Parathyroid adenoma (tissue), 2 donors: ENCODE measurements around the gene AKR1B15.

ENCODE experiments used
- H2AFZ ChIP-seq: fragments of 300-600 bp; sonication (generic); one replicate; pipeline ENCODE4 v1.7.0; 2017; ENCODE audit warnings: antibody characterized with exemption, mild to moderate bottlenecking
- H3K27ac ChIP-seq: fragments of 300-600 bp; sonication (generic); one replicate; pipeline ENCODE4 v1.7.0; 2017
- H3K27me3 ChIP-seq: fragments of 300-600 bp; sonication (generic); one replicate; pipeline ENCODE4 v1.7.0; 2017; ENCODE audit warnings: low read length; ENCODE audit not compliant: control insufficient read depth, insufficient read depth
- H3K36me3 ChIP-seq: fragments of 300-600 bp; sonication (generic); one replicate; pipeline ENCODE4 v1.7.0; 2017; ENCODE audit warnings: low read length; ENCODE audit not compliant: control insufficient read depth, insufficient read depth
- H3K4me1 ChIP-seq: fragments of 300-600 bp; sonication (generic); one replicate; pipeline ENCODE4 v1.7.0; 2017; ENCODE audit warnings: control low read depth
- H3K4me2 ChIP-seq: fragments of 300-600 bp; sonication (generic); one replicate; pipeline ENCODE4 v1.7.0; 2017; ENCODE audit warnings: low read length
- H3K4me3 ChIP-seq: fragments of 300-600 bp; sonication (generic); one replicate; pipeline ENCODE4 v1.7.0; 2017; ENCODE audit warnings: low read depth, low read length
- H3K79me2 ChIP-seq: fragments of 300-600 bp; sonication (generic); one replicate; pipeline ENCODE4 v1.7.0; 2017; ENCODE audit warnings: control low read depth
- H3K9ac ChIP-seq: fragments of 300-600 bp; sonication (generic); one replicate; pipeline ENCODE4 v1.7.0; 2017; ENCODE audit warnings: mild to moderate bottlenecking
- H3K9me3 ChIP-seq: fragments of 300-600 bp; sonication (generic); one replicate; pipeline ENCODE4 v1.7.0; 2017; ENCODE audit warnings: low read length; ENCODE audit not compliant: control insufficient read depth
- TF ChIP-seq, protein P1 (sequence below): fragments of 300-600 bp; sonication (generic); IDR thresholded peaks from one replicate; pipeline ENCODE4 v1.7.0; 2017; ENCODE audit warnings: antibody characterized with exemption, mild to moderate bottlenecking
- donor health status: primary hyperparathyroidism.

AKR1B15 gene

DNA sequence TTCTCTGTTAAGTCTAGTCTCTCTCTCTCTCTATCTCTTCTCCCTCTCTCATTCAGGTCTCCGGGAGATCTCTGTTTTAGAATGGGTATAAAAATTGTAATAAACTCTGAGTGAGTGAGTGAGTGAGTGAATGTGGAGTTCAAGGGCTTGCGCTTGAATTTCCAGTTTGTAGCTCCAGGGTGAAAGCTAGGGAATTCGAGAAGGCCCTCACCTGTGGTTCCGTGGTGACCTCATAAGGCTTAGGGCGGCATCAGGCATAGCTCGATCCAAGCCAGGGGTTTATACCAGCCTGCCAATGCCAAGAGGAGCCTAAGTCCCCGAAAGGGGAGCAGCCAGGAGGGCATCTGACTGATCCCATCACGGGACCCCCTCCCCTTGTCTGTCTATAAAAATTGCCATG is 456 bp downstream of the AKR1B15 start:
- Histone ChIP-seq H3K27me3 (no peaks in the 10 kb centered on the region), H3K4me1 (peaks cover 8% of the 10 kb centered on the region), H3K4me3 (no peak overlapping the region), H2AFZ (no peak overlapping the region), H3K4me2 (no peak overlapping the region), H3K9ac (no peak overlapping the region), H3K27ac (no peak overlapping the region), H3K79me2 (no peaks in the 10 kb centered on the region), H3K36me3 (no peaks in the 10 kb centered on the region), H3K9me3 (no peaks in the 10 kb centered on the region)
- TF ChIP-seq, protein P1, sequence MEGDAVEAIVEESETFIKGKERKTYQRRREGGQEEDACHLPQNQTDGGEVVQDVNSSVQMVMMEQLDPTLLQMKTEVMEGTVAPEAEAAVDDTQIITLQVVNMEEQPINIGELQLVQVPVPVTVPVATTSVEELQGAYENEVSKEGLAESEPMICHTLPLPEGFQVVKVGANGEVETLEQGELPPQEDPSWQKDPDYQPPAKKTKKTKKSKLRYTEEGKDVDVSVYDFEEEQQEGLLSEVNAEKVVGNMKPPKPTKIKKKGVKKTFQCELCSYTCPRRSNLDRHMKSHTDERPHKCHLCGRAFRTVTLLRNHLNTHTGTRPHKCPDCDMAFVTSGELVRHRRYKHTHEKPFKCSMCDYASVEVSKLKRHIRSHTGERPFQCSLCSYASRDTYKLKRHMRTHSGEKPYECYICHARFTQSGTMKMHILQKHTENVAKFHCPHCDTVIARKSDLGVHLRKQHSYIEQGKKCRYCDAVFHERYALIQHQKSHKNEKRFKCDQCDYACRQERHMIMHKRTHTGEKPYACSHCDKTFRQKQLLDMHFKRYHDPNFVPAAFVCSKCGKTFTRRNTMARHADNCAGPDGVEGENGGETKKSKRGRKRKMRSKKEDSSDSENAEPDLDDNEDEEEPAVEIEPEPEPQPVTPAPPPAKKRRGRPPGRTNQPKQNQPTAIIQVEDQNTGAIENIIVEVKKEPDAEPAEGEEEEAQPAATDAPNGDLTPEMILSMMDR, result no peak

DNA sequence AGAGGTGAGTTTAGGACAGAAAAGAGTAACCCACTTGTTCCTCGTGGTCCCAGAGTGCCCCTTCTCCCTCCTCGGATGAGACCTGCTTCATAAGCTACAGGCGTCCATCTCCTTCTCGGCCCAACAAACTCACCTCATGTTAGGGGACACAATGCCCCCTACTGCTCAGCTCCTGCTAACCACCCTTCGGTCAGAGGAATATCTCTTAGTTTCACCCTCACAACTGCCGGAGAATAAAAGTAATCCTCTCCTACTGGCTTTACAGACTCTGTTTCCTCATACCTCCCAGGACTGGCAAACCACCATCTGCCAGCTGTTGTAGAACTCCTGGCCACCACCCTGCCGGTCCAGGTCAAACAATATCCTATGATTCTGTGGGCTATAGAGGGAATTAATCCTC is 3.2 kb downstream of the AKR1B15 start:
- TF ChIP-seq, protein P1, result no peak
- no peaks in the 10 kb centered on the region for H3K79me2 ChIP-seq
- H3K9ac ChIP-seq, result no peak overlapping the region
- no peak overlapping the region for H3K4me2 ChIP-seq
- no peaks in the 10 kb centered on the region for H3K27me3 ChIP-seq
- no peaks in the 10 kb centered on the region for H3K9me3 ChIP-seq
- H3K36me3 ChIP-seq, result no peaks in the 10 kb centered on the region
- no peak overlapping the region for H3K4me3 ChIP-seq
- no peak overlapping the region for H3K27ac ChIP-seq
- no peak overlapping the region for H2AFZ ChIP-seq
- peaks cover 4% of the 10 kb centered on the region for H3K4me1 ChIP-seq

DNA sequence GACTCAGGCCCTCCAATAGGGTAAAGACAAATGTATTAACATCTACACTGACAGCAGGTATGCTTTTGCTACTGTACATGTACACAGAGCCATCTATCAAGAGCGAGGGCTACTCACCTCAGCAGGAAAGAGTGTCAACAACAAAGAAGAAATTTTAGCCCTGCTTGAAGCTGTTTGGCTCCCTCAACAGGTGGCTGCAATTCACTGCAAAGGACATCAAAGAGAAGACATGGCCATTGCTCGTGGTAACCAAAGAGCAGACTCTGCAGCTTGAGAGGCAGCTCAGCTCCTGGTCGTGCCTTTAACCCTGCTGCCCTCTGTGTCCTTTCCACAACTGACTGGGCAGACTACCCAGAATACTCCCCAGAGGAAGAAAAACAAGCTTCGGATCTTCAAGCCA is 5.1 kb downstream of the AKR1B15 start:
- Histone ChIP-seq H3K9me3 (no peaks in the 10 kb centered on the region), H3K4me2 (no peak overlapping the region), H3K9ac (no peak overlapping the region), H3K4me3 (no peak overlapping the region), H3K27me3 (no peaks in the 10 kb centered on the region), H3K36me3 (no peaks in the 10 kb centered on the region), H2AFZ (no peak overlapping the region), H3K4me1 (no peaks in the 10 kb centered on the region), H3K27ac (no peak overlapping the region), H3K79me2 (no peaks in the 10 kb centered on the region)
- TF ChIP-seq, protein P1, result no peak

DNA sequence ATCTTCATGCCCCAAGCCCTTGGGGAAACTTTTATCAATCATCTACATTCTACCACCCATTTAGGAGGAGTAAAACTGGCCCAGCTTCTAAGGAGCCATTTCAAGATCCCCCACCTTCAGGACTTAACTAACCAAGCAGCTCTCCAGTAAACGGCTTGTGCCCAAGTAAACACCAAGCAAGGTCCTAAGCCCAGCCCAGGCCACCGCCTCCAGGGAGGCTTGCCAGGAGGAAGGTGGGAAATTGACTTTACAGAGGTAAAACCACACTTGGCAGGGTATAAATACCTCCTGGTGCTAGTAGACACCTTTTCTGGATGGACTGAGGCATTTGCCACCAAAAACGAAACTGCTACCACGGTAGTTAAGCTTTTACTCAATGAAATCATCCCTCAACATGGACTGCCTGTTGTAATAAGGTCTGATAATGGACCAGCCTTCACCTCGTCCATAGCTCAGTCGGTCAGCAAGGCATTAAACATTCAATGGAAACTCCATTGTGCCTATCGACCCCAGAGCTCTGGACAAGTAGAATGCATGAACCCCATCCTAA is 5.6 kb downstream of the AKR1B15 start:
- Histone ChIP-seq H3K4me1 (no peaks in the 10 kb centered on the region), H3K4me2 (no peak overlapping the region), H2AFZ (no peak overlapping the region), H3K27ac (no peak overlapping the region), H3K9me3 (no peaks in the 10 kb centered on the region), H3K4me3 (no peak overlapping the region), H3K36me3 (no peaks in the 10 kb centered on the region), H3K79me2 (no peaks in the 10 kb centered on the region), H3K9ac (no peak overlapping the region), H3K27me3 (no peaks in the 10 kb centered on the region)
- TF ChIP-seq, protein P1, result no peak

DNA sequence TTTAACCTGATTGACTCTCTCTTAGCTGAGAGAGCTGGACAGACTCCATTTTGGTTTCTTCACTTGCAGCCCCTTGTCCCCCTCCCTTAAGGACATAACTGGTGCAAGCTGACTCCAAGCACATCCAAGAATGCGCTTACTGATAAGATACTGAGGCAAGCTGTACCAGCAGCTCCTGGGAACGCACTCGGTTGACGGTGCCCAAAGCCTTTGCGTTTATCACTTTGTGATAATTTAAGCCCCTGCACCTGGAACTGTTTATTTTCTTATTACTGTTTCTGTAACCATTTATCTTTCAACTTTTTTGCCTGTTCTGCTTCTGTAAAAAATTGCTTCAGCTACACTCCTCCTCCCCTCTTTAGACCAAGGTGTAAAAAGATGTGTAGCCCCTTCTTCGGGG is 8.5 kb downstream of the AKR1B15 start:
- TF ChIP-seq, protein P1, result no peak
- H3K27me3 ChIP-seq, result no peaks in the 10 kb centered on the region
- no peak overlapping the region for H3K27ac ChIP-seq
- no peaks in the 10 kb centered on the region for H3K9me3 ChIP-seq
- H3K4me1 ChIP-seq, result no peaks in the 10 kb centered on the region
- H3K4me3 ChIP-seq, result no peak overlapping the region
- no peaks in the 10 kb centered on the region for H3K36me3 ChIP-seq
- H3K4me2 ChIP-seq, result no peak overlapping the region
- no peaks in the 10 kb centered on the region for H3K79me2 ChIP-seq
- H2AFZ ChIP-seq, result no peak overlapping the region
- H3K9ac ChIP-seq, result no peak overlapping the region
